ENCODE results near the gene SRI. TPM values are rescaled to one million over a fixed set of nuclear protein-coding genes. Genes with fewer than 3 reads are reported as not detected.

SRI gene
- total RNA-seq, 4 donors from 2014 or later = 12.3 to 33.1 (median 17.3) TPM

- no peaks in the 10 kb centered on the region for H3K4me1 ChIP-seq
- ATAC-seq (no peak), DNase-seq (no peak)
- peaks cover 0 to 67% of the 10 kb centered on the region in 2 donors for H3K36me3 ChIP-seq
- H3K4me3 ChIP-seq = no peak overlapping the region
- H3K9me3 ChIP-seq = no peaks in the 10 kb centered on the region
- H3K27me3 ChIP-seq = no peaks in the 10 kb centered on the region
- in situ Hi-C loops (cut with MboI; ENCODE audit: low sequenced_read_pairs in 4 of 4) = loop anchor here in 1 of 4 donors (25.0 kb wide), 1 partner anchor 319 kb away; the partner anchor contains the start of genes DBF4 and SLC25A40
- TF ChIP-seq POLR2A (IDR thresholded peaks at IDR 0.05) (no peak), CTCF (IDR thresholded peaks at IDR 0.05 in 4 of 5, conservative IDR thresholded peaks at IDR 0.05 in 1 of 5) (no peak)
- H3K27ac ChIP-seq = no peak overlapping the region
- intact Hi-C loops (cut with DNase I; ENCODE audit: low total_unique reads) = no loop called here
Observed at GRCh38 chr7:88206254-88206653, 13.6 kb downstream of the SRI start.

GRCh38 chr7:88205179-88205578, 14.7 kb downstream of the SRI start:
- ATAC-seq (no peak), DNase-seq (no peak)
- Histone ChIP-seq H3K4me1 (no peaks in the 10 kb centered on the region), H3K27ac (no peak overlapping the region), H3K4me3 (no peak overlapping the region), H3K27me3 (no peaks in the 10 kb centered on the region), H3K9me3 (no peaks in the 10 kb centered on the region), H3K36me3 (peaks cover 0 to 67% of the 10 kb centered on the region in 2 donors)
- in situ Hi-C loops (cut with MboI; ENCODE audit: low sequenced_read_pairs in 4 of 4) = loop anchor here in 1 of 4 donors (25.0 kb wide), 1 partner anchor 318 kb away; the partner anchor contains the start of genes DBF4 and SLC25A40
- TF ChIP-seq POLR2A (IDR thresholded peaks at IDR 0.05) (no peak), CTCF (IDR thresholded peaks at IDR 0.05 in 4 of 5, conservative IDR thresholded peaks at IDR 0.05 in 1 of 5) (no peak)
- intact Hi-C loops (cut with DNase I; ENCODE audit: low total_unique reads) = no loop called here

GRCh38 chr7:88204525-88205110, 15.2 kb downstream of the SRI start:
- Histone ChIP-seq H3K27me3 (no peaks in the 10 kb centered on the region), H3K36me3 (peaks cover 0 to 63% of the 10 kb centered on the region in 2 donors), H3K9me3 (no peaks in the 10 kb centered on the region), H3K27ac (no peak overlapping the region), H3K4me3 (no peak overlapping the region), H3K4me1 (no peaks in the 10 kb centered on the region)
- ATAC-seq (no peak), DNase-seq (no peak)
- TF ChIP-seq CTCF (IDR thresholded peaks at IDR 0.05 in 4 of 5, conservative IDR thresholded peaks at IDR 0.05 in 1 of 5) (no peak), POLR2A (IDR thresholded peaks at IDR 0.05) (no peak)
- intact Hi-C loops (cut with DNase I; ENCODE audit: low total_unique reads) (no loop called here), in situ Hi-C loops (cut with MboI; ENCODE audit: low sequenced_read_pairs in 4 of 4) (loop anchor here in 1 of 4 donors (25.0 kb wide), 1 partner anchor 317 kb away; the partner anchor contains the start of genes DBF4 and SLC25A40)

DNA sequence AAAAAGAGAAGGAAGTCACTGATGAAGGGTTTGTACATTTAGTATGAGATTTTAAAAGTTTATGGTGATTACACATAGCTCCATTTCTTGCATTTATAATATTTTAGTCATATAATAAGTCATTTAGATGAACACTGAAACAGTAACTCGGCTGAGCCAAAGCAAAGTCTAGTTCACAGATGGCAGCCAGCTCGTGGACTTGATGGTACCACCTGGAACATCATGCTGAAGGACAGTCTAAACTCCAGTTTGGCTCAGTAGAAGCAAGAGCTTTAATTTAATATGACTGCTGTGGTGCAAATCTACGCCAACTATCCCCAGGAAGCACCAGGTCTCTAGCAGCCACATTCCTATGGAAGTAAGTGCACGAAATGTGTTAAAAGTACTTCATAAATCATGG, 16.4 kb downstream of the SRI start:
- Histone ChIP-seq H3K27ac (no peak overlapping the region), H3K27me3 (no peaks in the 10 kb centered on the region), H3K9me3 (no peaks in the 10 kb centered on the region), H3K4me3 (no peak overlapping the region), H3K36me3 (peaks cover 0 to 51% of the 10 kb centered on the region in 2 donors), H3K4me1 (no peaks in the 10 kb centered on the region)
- in situ Hi-C loops (cut with MboI; ENCODE audit: low sequenced_read_pairs in 4 of 4) = loop anchor here in 1 of 4 donors (25.0 kb wide), 1 partner anchor 316 kb away; the partner anchor contains the start of genes DBF4 and SLC25A40
- intact Hi-C loops (cut with DNase I; ENCODE audit: low total_unique reads) = no loop called here
- ATAC-seq (no peak), DNase-seq (no peak)
- TF ChIP-seq POLR2A (IDR thresholded peaks at IDR 0.05) (no peak), CTCF (IDR thresholded peaks at IDR 0.05 in 4 of 5, conservative IDR thresholded peaks at IDR 0.05 in 1 of 5) (no peak)

All from gastrocnemius medialis (tissue), 4 donors.